ENCODE data around the gene ADCY5. TPM values are rescaled to one million over a fixed set of nuclear protein-coding genes. Genes with fewer than 3 reads are reported as not detected.

The ADCY5 gene
- polyA plus RNA-seq, 6 donors from 2014 or later = 0.04 to 0.09 TPM; not detected in 4

DNA sequence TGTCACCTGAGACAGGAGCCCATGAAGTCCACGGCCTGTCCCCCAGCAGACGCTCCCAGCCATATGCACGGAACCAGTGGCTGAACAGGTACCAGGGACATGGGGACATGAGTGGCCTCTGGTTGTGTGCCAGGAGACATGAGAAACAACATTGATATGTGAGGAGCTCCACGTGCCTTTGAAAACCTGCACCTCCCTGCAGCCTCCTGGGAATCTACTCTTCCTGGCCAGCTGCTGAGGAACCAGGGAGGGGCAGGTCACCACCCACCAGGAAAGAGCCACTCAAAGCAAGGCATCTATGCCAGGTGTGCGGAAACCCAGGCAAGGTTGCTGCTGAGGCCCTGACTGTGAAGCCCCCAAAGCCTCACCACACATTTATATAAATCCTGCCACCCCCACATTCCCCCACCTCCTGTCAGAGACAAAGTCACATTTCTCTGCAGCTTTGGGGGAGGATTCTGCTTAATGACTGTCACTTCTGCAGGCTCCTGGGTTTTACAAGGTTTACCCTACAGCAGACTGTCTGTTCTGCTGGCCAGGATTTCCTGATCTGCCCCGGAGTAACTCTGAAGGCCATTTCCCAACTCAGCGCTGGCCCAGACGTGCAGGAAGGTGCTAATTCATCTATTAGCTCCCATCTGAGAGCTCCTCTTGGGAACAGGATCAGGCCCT lies 110.8 kb downstream of the ADCY5 start:
- DNase-seq (no peak), ATAC-seq (ENCODE audit: low read depth in 2 of 2) (no peak)
- Mint-ChIP-seq H3K4me3 (no peak overlapping the region), H3K27me3 (no peaks in the 10 kb centered on the region), H3K27ac (no peak overlapping the region), H3K9me3 (no peaks in the 10 kb centered on the region), H3K4me1 (peaks cover 0 to 8% (median 3%) of the 10 kb centered on the region in 3 donors), H3K36me3 (no peaks in the 10 kb centered on the region)

GRCh38 chr3:123337226-123337625 lies 111.7 kb downstream of the ADCY5 start:
- Mint-ChIP-seq H3K9me3 (no peaks in the 10 kb centered on the region), H3K27me3 (no peaks in the 10 kb centered on the region), H3K27ac (no peak overlapping the region), H3K4me3 (no peak overlapping the region), H3K4me1 (peaks cover 0 to 8% (median 3%) of the 10 kb centered on the region in 3 donors), H3K36me3 (no peaks in the 10 kb centered on the region)
- ATAC-seq (ENCODE audit: low read depth in 2 of 2) (no peak), DNase-seq (no peak)

- peaks cover 0 to 8% (median 3%) of the 10 kb centered on the region in 3 donors for H3K4me1 Mint-ChIP-seq
- no peaks in the 10 kb centered on the region for H3K27me3 Mint-ChIP-seq
- no peaks in the 10 kb centered on the region for H3K36me3 Mint-ChIP-seq
- no peak overlapping the region for H3K4me3 Mint-ChIP-seq
- ATAC-seq (ENCODE audit: low read depth in 2 of 2) (no peak), DNase-seq (no peak)
- peak overlapping the region in 1 of 6 donors; percentile 91 for H3K27ac Mint-ChIP-seq
- no peaks in the 10 kb centered on the region for H3K9me3 Mint-ChIP-seq
Measured at GRCh38 chr3:123336441-123336851, 112.4 kb downstream of the ADCY5 start.

DNA sequence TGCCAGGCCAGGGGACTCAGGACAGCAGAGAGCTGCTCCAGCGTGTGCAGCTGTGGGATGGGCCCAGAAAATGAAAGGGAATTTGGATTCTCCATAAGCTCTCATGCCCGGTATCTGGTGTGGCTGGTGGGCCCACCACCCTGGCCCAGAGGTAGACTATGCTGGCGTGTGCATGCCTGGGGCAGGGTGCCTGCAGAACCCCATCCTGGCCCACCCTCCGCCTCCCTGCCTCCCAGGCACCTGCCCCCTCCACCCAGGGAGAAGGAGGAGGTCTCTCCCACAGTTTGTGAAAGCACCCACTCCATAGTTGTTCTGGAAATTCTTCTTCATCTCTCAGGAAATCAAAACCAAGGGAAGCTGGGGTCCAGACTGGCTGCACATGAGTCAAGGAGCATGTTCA lies 112.9 kb downstream of the ADCY5 start:
- no peaks in the 10 kb centered on the region for H3K9me3 Mint-ChIP-seq

GRCh38 chr3:123335007-123335670 lies 113.8 kb downstream of the ADCY5 start:
- ATAC-seq (ENCODE audit: low read depth in 2 of 2) = no peak
- H3K27me3 Mint-ChIP-seq = no peaks in the 10 kb centered on the region
- no peaks in the 10 kb centered on the region for H3K36me3 Mint-ChIP-seq
- H3K4me3 Mint-ChIP-seq = peak overlapping the region in 1 of 8 donors; percentile 41
- no peak overlapping the region for H3K27ac Mint-ChIP-seq
- H3K9me3 Mint-ChIP-seq = no peaks in the 10 kb centered on the region
- peaks cover 0 to 8% (median 3%) of the 10 kb centered on the region in 3 donors for H3K4me1 Mint-ChIP-seq
- DNase-seq = no peak

More for the DNA sequence above, 112.9 kb downstream of the ADCY5 start:
- Mint-ChIP-seq H3K4me1 (peaks cover 0 to 8% (median 3%) of the 10 kb centered on the region in 3 donors), H3K36me3 (no peaks in the 10 kb centered on the region), H3K4me3 (peak overlapping the region in 1 of 8 donors; percentile 16), H3K27ac (peak overlapping the region in 1 of 6 donors; percentile 47), H3K27me3 (no peaks in the 10 kb centered on the region)
- ATAC-seq (ENCODE audit: low read depth in 2 of 2) (no peak), DNase-seq (no peak)

GRCh38 chr3:123334056-123334455 lies 114.8 kb downstream of the ADCY5 start:
- Mint-ChIP-seq H3K4me1 (peaks cover 0 to 8% (median 5%) of the 10 kb centered on the region in 3 donors), H3K27ac (no peak overlapping the region)
- no peak for DNase-seq

DNA sequence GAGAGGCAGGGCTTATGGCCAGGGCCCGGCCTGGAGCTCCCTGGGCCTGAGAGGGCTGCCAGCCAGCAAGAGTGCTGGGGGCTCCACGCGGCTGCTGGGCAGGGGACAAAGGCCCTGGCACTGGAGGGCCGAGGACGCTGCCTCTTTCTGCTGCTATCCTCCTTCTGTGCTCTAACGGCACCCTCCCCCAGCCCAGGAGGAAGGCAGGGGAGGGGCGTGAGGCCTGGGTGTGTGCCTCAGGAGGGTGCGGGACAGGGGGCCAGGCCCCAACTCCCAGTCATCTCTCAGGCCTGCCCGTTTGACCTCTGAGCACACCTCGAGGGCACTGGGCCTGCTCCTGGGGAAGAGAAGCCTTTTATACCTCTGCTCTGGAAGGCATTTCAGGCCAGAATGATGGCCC lies 115.5 kb downstream of the ADCY5 start:
- no peak for ATAC-seq (ENCODE audit: low read depth in 2 of 2)
- no peaks in the 10 kb centered on the region for H3K36me3 Mint-ChIP-seq
- peaks cover 0 to 3% (median 0%) of the 10 kb centered on the region in 3 donors for H3K27me3 Mint-ChIP-seq

More at GRCh38 chr3:123334056-123334455, 114.8 kb downstream of the ADCY5 start:
- no peaks in the 10 kb centered on the region for H3K27me3 Mint-ChIP-seq
- no peak for ATAC-seq (ENCODE audit: low read depth in 2 of 2)
- no peak overlapping the region for H3K4me3 Mint-ChIP-seq
- H3K9me3 Mint-ChIP-seq = no peaks in the 10 kb centered on the region
- no peaks in the 10 kb centered on the region for H3K36me3 Mint-ChIP-seq

DNA sequence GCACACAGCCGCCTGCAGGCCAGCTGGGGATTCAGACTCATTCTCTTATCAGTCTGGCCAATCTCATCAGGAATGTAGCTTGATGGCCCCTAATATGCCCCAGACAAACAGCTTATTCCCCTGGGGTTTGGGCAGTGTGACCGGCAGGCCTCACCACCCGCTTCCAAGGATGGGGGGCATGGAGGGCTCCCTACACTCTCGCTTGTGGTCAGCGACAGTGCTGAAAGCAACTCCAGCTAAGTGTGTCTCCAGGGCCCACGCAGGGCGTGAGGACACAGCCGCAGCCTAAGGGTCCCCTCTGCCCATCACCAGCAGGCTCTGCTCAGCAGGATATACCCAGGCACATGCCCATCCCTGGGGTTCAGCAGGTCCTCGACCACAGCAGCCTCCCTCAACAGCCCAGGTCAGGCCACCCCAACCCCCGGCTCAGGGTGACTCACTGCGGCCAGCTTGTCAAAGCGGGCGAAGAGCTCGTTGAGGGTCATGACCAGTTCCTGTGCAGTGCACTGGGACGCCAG lies 116.7 kb downstream of the ADCY5 start:
- peaks cover 0 to 11% (median 0%) of the 10 kb centered on the region in 3 donors for H3K27me3 Mint-ChIP-seq
- ATAC-seq (ENCODE audit: low read depth in 2 of 2) (no peak), DNase-seq (no peak)
- no peaks in the 10 kb centered on the region for H3K9me3 Mint-ChIP-seq
- no peak overlapping the region for H3K27ac Mint-ChIP-seq
- H3K4me1 Mint-ChIP-seq = peaks cover 5 to 8% (median 5%) of the 10 kb centered on the region in 3 donors
- H3K36me3 Mint-ChIP-seq = no peaks in the 10 kb centered on the region
- no peak overlapping the region for H3K4me3 Mint-ChIP-seq

More for the DNA sequence above, 115.5 kb downstream of the ADCY5 start:
- Mint-ChIP-seq H3K4me1 (peaks cover 5 to 8% (median 5%) of the 10 kb centered on the region in 3 donors), H3K9me3 (no peaks in the 10 kb centered on the region), H3K4me3 (no peak overlapping the region), H3K27ac (no peak overlapping the region)
- DNase-seq = no peak

DNA sequence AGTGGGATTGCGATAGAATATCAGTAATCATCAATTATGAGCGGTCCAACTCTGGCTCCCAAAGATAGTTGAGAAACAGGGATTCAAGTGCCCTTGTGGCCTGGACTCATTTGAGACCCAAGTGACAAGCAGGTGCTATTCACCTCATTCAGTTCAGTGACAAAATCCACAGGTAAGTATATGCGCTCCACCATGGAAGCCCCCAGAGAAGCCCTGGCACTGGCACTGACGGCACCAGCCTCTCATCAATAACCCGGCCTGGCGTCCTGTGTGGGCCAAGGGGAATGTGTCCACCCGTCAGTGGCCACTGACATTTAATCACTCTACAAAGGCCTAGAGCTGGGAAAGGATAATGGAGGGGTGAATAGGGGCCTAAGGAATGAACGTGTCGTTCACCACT lies 117.2 kb downstream of the ADCY5 start:
- H3K27ac Mint-ChIP-seq = no peak overlapping the region
- no peak for ATAC-seq (ENCODE audit: low read depth in 2 of 2)
- peaks cover 5 to 8% (median 5%) of the 10 kb centered on the region in 3 donors for H3K4me1 Mint-ChIP-seq
- no peak for DNase-seq
- H3K27me3 Mint-ChIP-seq = peaks cover 0 to 11% (median 0%) of the 10 kb centered on the region in 3 donors
- no peaks in the 10 kb centered on the region for H3K36me3 Mint-ChIP-seq
- no peaks in the 10 kb centered on the region for H3K9me3 Mint-ChIP-seq
- no peak overlapping the region for H3K4me3 Mint-ChIP-seq

- DNase-seq (no peak), ATAC-seq (ENCODE audit: low read depth in 2 of 2) (no peak)
- Mint-ChIP-seq H3K9me3 (no peaks in the 10 kb centered on the region), H3K27ac (no peak overlapping the region), H3K36me3 (no peaks in the 10 kb centered on the region), H3K4me3 (no peak overlapping the region), H3K27me3 (peaks cover 0 to 11% (median 0%) of the 10 kb centered on the region in 3 donors), H3K4me1 (peaks cover 5 to 8% (median 5%) of the 10 kb centered on the region in 3 donors)
Measured at GRCh38 chr3:123331006-123331405, 117.9 kb downstream of the ADCY5 start.

GRCh38 chr3:123330441-123330991 lies 118.4 kb downstream of the ADCY5 start:
- H3K27me3 Mint-ChIP-seq = peaks cover 0 to 11% (median 0%) of the 10 kb centered on the region in 3 donors
- no peak for DNase-seq

DNA sequence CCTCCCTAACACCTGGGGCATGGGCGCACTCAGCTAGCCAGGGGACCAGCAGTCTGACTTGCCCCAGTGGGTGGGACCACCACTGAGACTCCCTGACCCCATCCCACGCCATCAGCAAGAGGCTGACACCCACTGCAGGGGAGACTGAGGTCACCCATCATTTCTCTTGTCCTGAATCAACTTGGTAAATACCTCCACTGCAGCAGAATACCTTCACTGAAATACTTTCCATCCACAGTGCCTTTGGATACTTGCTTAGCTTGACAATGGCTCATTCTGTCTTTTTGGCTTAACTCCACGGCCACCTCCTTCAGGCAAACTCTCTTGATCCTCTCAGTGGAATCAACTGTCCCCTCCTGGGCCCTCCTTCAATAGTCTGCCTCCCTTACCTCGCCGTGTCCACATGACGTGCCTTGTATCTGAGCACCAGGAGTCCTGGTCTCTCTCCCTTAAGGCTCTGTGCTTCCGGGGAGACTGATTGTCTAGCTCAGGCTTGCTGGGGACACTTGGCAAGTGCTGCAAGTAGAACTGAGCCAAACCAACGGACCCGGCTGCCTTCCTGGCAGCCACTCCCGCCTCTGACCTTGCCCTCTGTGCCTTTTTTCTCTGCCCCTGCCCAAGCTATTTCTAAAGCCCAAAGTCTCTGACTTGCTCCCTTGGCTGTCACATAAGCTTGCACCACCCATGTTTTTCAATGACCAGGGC lies 119.1 kb downstream of the ADCY5 start:
- DNase-seq (no peak), ATAC-seq (ENCODE audit: low read depth in 2 of 2) (no peak)
- Mint-ChIP-seq H3K36me3 (no peaks in the 10 kb centered on the region), H3K27ac (no peak overlapping the region), H3K4me3 (no peak overlapping the region), H3K27me3 (peaks cover 0 to 11% (median 0%) of the 10 kb centered on the region in 3 donors), H3K4me1 (peaks cover under 1 to 5% (median 2%) of the 10 kb centered on the region in 3 donors), H3K9me3 (no peaks in the 10 kb centered on the region)

More at GRCh38 chr3:123330441-123330991, 118.4 kb downstream of the ADCY5 start:
- Mint-ChIP-seq H3K9me3 (no peaks in the 10 kb centered on the region), H3K36me3 (no peaks in the 10 kb centered on the region), H3K4me3 (peak overlapping the region in 1 of 8 donors; percentile 3), H3K4me1 (peaks cover 5 to 8% (median 5%) of the 10 kb centered on the region in 3 donors), H3K27ac (no peak overlapping the region)
- no peak for ATAC-seq (ENCODE audit: low read depth in 2 of 2)

Data from naive B cell (primary cell).